Naive B cell (primary cell): ENCODE results near the gene CARD11. TPM values are rescaled to one million over a fixed set of nuclear protein-coding genes. Genes with fewer than 3 reads are reported as not detected.

Experiments used
- ATAC-seq, 2 donors: fragments of 150-1000 bp; cut with Tn5 transposase; 2 replicates each; pipeline ENCODE4 v1.10.0; 2021; ENCODE audit warnings: low read depth in 2 of 2, mild to moderate bottlenecking in 2 of 2, moderate library complexity in 2 of 2
- DNase-seq: peaks from one replicate; pipeline ENCODE4 v3.0.0; 2022
- H3K27ac Mint-ChIP-seq, 6 donors: one replicate each; pipeline ENCODE4 v1.8.0; 2020 to 2022; ENCODE audit warnings: mild to moderate bottlenecking in 6 of 6, mixed read lengths in 6 of 6, moderate library complexity in 5 of 6, inconsistent platforms in 2 of 6
- H3K27me3 Mint-ChIP-seq, 3 donors: one replicate each; pipeline ENCODE4 v1.8.0; 2021 to 2022; ENCODE audit warnings: mixed read lengths in 3 of 3, mild to moderate bottlenecking in 1 of 3
- H3K36me3 Mint-ChIP-seq, 2 donors: one replicate each; pipeline ENCODE4 v1.8.0; 2020 to 2022; ENCODE audit warnings: mixed read lengths in 2 of 2, inconsistent platforms in 1 of 2, mild to moderate bottlenecking in 1 of 2
- H3K4me1 Mint-ChIP-seq, 3 donors: one replicate each; pipeline ENCODE4 v1.8.0; 2020 to 2022; ENCODE audit warnings: mixed read lengths in 3 of 3, inconsistent platforms in 1 of 3, mild to moderate bottlenecking in 1 of 3, moderate library complexity in 1 of 3
- H3K4me3 Mint-ChIP-seq, 8 donors: one replicate each; pipeline ENCODE4 v1.8.0; 2020 to 2022; ENCODE audit warnings: mild to moderate bottlenecking in 8 of 8, mixed read lengths in 8 of 8, moderate library complexity in 8 of 8, inconsistent platforms in 2 of 8
- H3K9me3 Mint-ChIP-seq, 7 donors: one replicate each; pipeline ENCODE4 v1.8.0; 2020 to 2022; ENCODE audit warnings: mixed read lengths in 7 of 7, mild to moderate bottlenecking in 5 of 7, inconsistent platforms in 2 of 7, moderate library complexity in 1 of 7
- polyA plus RNA-seq, 6 donors: library from polyadenylated mRNA; unstranded; fragments of 300-500 nt; fragmentation: Illumina TruSeq; gene quantifications; one replicate each; pipeline ENCODE4 v1.2.3, GENCODE V29; 2021; ENCODE audit warnings: low read depth in 6 of 6

The CARD11 gene
- polyA plus RNA-seq, 6 donors from 2014 or later = 9.4 to 55.3 (median 17.5) TPM

GRCh38 chr7:2920041-2920440 lies 123.6 kb downstream of the CARD11 start:
- Mint-ChIP-seq H3K9me3 (peaks cover 0 to 7% (median 6%) of the 10 kb centered on the region in 7 donors), H3K27me3 (no peaks in the 10 kb centered on the region), H3K4me1 (no peaks in the 10 kb centered on the region), H3K27ac (peak overlapping the region in 3 of 6 donors; percentile 0 to 70 (median 3)), H3K36me3 (peaks cover 39 to 43% of the 10 kb centered on the region in 2 donors), H3K4me3 (no peak overlapping the region)
- no peak for ATAC-seq
- DNase-seq = no peak

GRCh38 chr7:2919256-2919655 lies 124.4 kb downstream of the CARD11 start:
- H3K4me1 Mint-ChIP-seq = no peaks in the 10 kb centered on the region
- H3K27me3 Mint-ChIP-seq = no peaks in the 10 kb centered on the region
- no peak overlapping the region for H3K4me3 Mint-ChIP-seq
- peak overlapping the region in 1 of 6 donors; percentile 34 for H3K27ac Mint-ChIP-seq
- H3K36me3 Mint-ChIP-seq = peaks cover 39 to 43% of the 10 kb centered on the region in 2 donors
- no peak for DNase-seq
- ATAC-seq = no peak
- H3K9me3 Mint-ChIP-seq = peaks cover 0 to 7% (median 6%) of the 10 kb centered on the region in 7 donors

GRCh38 chr7:2918406-2918805 lies 125.3 kb downstream of the CARD11 start:
- peaks cover 0 to 7% (median 6%) of the 10 kb centered on the region in 7 donors for H3K9me3 Mint-ChIP-seq
- no peak overlapping the region for H3K4me3 Mint-ChIP-seq
- ATAC-seq (no peak), DNase-seq (no peak)
- peaks cover 39 to 43% of the 10 kb centered on the region in 2 donors for H3K36me3 Mint-ChIP-seq
- H3K27me3 Mint-ChIP-seq = no peaks in the 10 kb centered on the region
- H3K4me1 Mint-ChIP-seq = no peaks in the 10 kb centered on the region
- H3K27ac Mint-ChIP-seq = peak overlapping the region in 1 of 6 donors; percentile 53

- H3K4me1 Mint-ChIP-seq = peaks cover 0 to 7% (median 7%) of the 10 kb centered on the region in 3 donors
- no peaks in the 10 kb centered on the region for H3K27me3 Mint-ChIP-seq
- peaks cover 0 to 1% (median 0%) of the 10 kb centered on the region in 7 donors for H3K9me3 Mint-ChIP-seq
- no peak overlapping the region for H3K27ac Mint-ChIP-seq
- H3K36me3 Mint-ChIP-seq = peaks cover 21 to 31% of the 10 kb centered on the region in 2 donors
- no peak for DNase-seq
- no peak for ATAC-seq
- no peak overlapping the region for H3K4me3 Mint-ChIP-seq
Measured at GRCh38 chr7:2915023-2915422, 128.6 kb downstream of the CARD11 start.

- no peak overlapping the region for H3K27ac Mint-ChIP-seq
- H3K27me3 Mint-ChIP-seq = no peaks in the 10 kb centered on the region
- DNase-seq = no peak
- no peak for ATAC-seq
- H3K36me3 Mint-ChIP-seq = peaks cover 12 to 19% of the 10 kb centered on the region in 2 donors
- no peaks in the 10 kb centered on the region for H3K9me3 Mint-ChIP-seq
- H3K4me1 Mint-ChIP-seq = peaks cover 3 to 13% (median 7%) of the 10 kb centered on the region in 3 donors
- no peak overlapping the region for H3K4me3 Mint-ChIP-seq
Measured at GRCh38 chr7:2913760-2914387, 129.8 kb downstream of the CARD11 start.

GRCh38 chr7:2912684-2913439 lies 130.8 kb downstream of the CARD11 start:
- DNase-seq (no peak), ATAC-seq (no peak)
- peaks cover 10 to 21% of the 10 kb centered on the region in 2 donors for H3K36me3 Mint-ChIP-seq
- H3K4me1 Mint-ChIP-seq = peaks cover 3 to 22% (median 15%) of the 10 kb centered on the region in 3 donors
- no peaks in the 10 kb centered on the region for H3K27me3 Mint-ChIP-seq
- H3K9me3 Mint-ChIP-seq = no peaks in the 10 kb centered on the region
- H3K27ac Mint-ChIP-seq = peak overlapping the region in 3 of 6 donors; percentile 53 to 84 (median 71)
- no peak overlapping the region for H3K4me3 Mint-ChIP-seq

GRCh38 chr7:2911466-2911865 lies 132.2 kb downstream of the CARD11 start:
- peaks cover 7 to 29% of the 10 kb centered on the region in 2 donors for H3K36me3 Mint-ChIP-seq
- ATAC-seq = no peak
- peak overlapping the region; percentile 33 to 84 (median 83) for H3K27ac Mint-ChIP-seq
- H3K4me1 Mint-ChIP-seq = peaks cover 3 to 23% (median 15%) of the 10 kb centered on the region in 3 donors
- peak overlapping the region in 1 of 8 donors; percentile 36 for H3K4me3 Mint-ChIP-seq
- no peaks in the 10 kb centered on the region for H3K9me3 Mint-ChIP-seq
- DNase-seq = no peak
- no peaks in the 10 kb centered on the region for H3K27me3 Mint-ChIP-seq

- H3K9me3 Mint-ChIP-seq = peaks cover 0 to 7% (median 2%) of the 10 kb centered on the region in 7 donors
- ATAC-seq (no peak), DNase-seq (no peak)
- H3K36me3 Mint-ChIP-seq = peaks cover 16 to 45% of the 10 kb centered on the region in 2 donors
- peaks cover 3 to 23% (median 15%) of the 10 kb centered on the region in 3 donors for H3K4me1 Mint-ChIP-seq
- no peaks in the 10 kb centered on the region for H3K27me3 Mint-ChIP-seq
- H3K4me3 Mint-ChIP-seq = no peak overlapping the region
- H3K27ac Mint-ChIP-seq = peak overlapping the region in 3 of 6 donors; percentile 36 to 79 (median 75)
Measured at GRCh38 chr7:2909471-2910039, 134.1 kb downstream of the CARD11 start.

GRCh38 chr7:2909043-2909442 lies 134.6 kb downstream of the CARD11 start:
- Mint-ChIP-seq H3K4me1 (peaks cover 5 to 23% (median 15%) of the 10 kb centered on the region in 3 donors), H3K4me3 (no peak overlapping the region), H3K27ac (peak overlapping the region in 4 of 6 donors; percentile 29 to 94 (median 74)), H3K27me3 (no peaks in the 10 kb centered on the region), H3K36me3 (peaks cover 16 to 45% of the 10 kb centered on the region in 2 donors), H3K9me3 (peaks cover 0 to 7% (median 3%) of the 10 kb centered on the region in 7 donors)
- DNase-seq (no peak), ATAC-seq (no peak)

- ATAC-seq (peak; percentile 58 to 70), DNase-seq (peak; percentile 35)
- Mint-ChIP-seq H3K36me3 (peaks cover 16 to 45% of the 10 kb centered on the region in 2 donors), H3K27ac (peak overlapping the region; percentile 29 to 96 (median 81)), H3K27me3 (no peaks in the 10 kb centered on the region), H3K4me1 (peaks cover 8 to 23% (median 18%) of the 10 kb centered on the region in 3 donors), H3K4me3 (peak overlapping the region in 2 of 8 donors; percentile 0 to 50), H3K9me3 (peaks cover 0 to 7% (median 3%) of the 10 kb centered on the region in 7 donors)
Measured at GRCh38 chr7:2908103-2908683, 135.5 kb downstream of the CARD11 start.

- Mint-ChIP-seq H3K4me1 (peaks cover 8 to 18% (median 17%) of the 10 kb centered on the region in 3 donors), H3K27ac (peak overlapping the region in 2 of 6 donors; percentile 29 to 33), H3K27me3 (no peaks in the 10 kb centered on the region), H3K4me3 (peak overlapping the region in 1 of 8 donors; percentile 59), H3K36me3 (peaks cover 16 to 37% of the 10 kb centered on the region in 2 donors), H3K9me3 (peaks cover 0 to 7% (median 3%) of the 10 kb centered on the region in 7 donors)
- no peak for DNase-seq
- no peak for ATAC-seq
Measured at GRCh38 chr7:2906197-2906931, 137.3 kb downstream of the CARD11 start.

- DNase-seq = no peak
- H3K36me3 Mint-ChIP-seq = peaks cover 16 to 37% of the 10 kb centered on the region in 2 donors
- peaks cover 0 to 7% (median 3%) of the 10 kb centered on the region in 7 donors for H3K9me3 Mint-ChIP-seq
- ATAC-seq = no peak
- H3K4me1 Mint-ChIP-seq = peaks cover 8 to 16% (median 14%) of the 10 kb centered on the region in 3 donors
- H3K4me3 Mint-ChIP-seq = no peak overlapping the region
- H3K27ac Mint-ChIP-seq = peak overlapping the region in 4 of 6 donors; percentile 43 to 63 (median 56)
- H3K27me3 Mint-ChIP-seq = no peaks in the 10 kb centered on the region
Measured at GRCh38 chr7:2905500-2905899, 138.2 kb downstream of the CARD11 start.
